NCI-H146 treated with DMSO at 0.1 percent for 48 hours (cell line): ENCODE results near the gene KCNIP4.
"Not testable (repeated sequence)": the region's sequence is repeated elsewhere in the genome, so short reads cannot be mapped to it uniquely, and the experiment has no call there.

Experiments used
- DNase-seq: peaks from one replicate; lab custom pipeline; 2025; ENCODE audit not compliant: unreplicated experiment; lab: John Stamatoyannopoulos, UW

The KCNIP4 gene

GRCh38 chr4:20787940-20788665 lies 1160.5 kb downstream of the KCNIP4 start:
- DNase-seq, result no peak

GRCh38 chr4:20783134-20783533 lies 1165.4 kb downstream of the KCNIP4 start:
- not testable (repeated sequence) for DNase-seq

- DNase-seq, result no peak
Measured at GRCh38 chr4:20778896-20779295, 1169.7 kb downstream of the KCNIP4 start.

- DNase-seq, result peak; percentile 4
Measured at GRCh38 chr4:20773144-20773997, 1175.2 kb downstream of the KCNIP4 start.

- DNase-seq, result no peak
Measured at GRCh38 chr4:20764366-20764992, 1184.1 kb downstream of the KCNIP4 start.

- DNase-seq, result no peak
Measured at GRCh38 chr4:20761826-20762225, 1186.7 kb downstream of the KCNIP4 start.

GRCh38 chr4:20761382-20761781 lies 1187.2 kb downstream of the KCNIP4 start:
- no peak for DNase-seq

GRCh38 chr4:20760053-20760452 lies 1188.5 kb downstream of the KCNIP4 start:
- no peak for DNase-seq

GRCh38 chr4:20754036-20754435 lies 1194.5 kb downstream of the KCNIP4 start:
- DNase-seq, result no peak

- no peak for DNase-seq
Measured at GRCh38 chr4:20752641-20753040, 1195.9 kb downstream of the KCNIP4 start.

- not testable (repeated sequence) for DNase-seq
Measured at GRCh38 chr4:20746000-20746399, 1202.6 kb downstream of the KCNIP4 start.

GRCh38 chr4:20735931-20736330 lies 1212.6 kb downstream of the KCNIP4 start:
- no peak for DNase-seq

- DNase-seq, result no peak
Measured at GRCh38 chr4:20724915-20725314, 1223.7 kb downstream of the KCNIP4 start.

GRCh38 chr4:20723463-20723862 lies 1225.1 kb downstream of the KCNIP4 start:
- DNase-seq, result no peak

- DNase-seq, result no peak
Measured at GRCh38 chr4:20723019-20723418, 1225.6 kb downstream of the KCNIP4 start.

GRCh38 chr4:20711335-20711734 lies 1237.2 kb downstream of the KCNIP4 start:
- no peak for DNase-seq

GRCh38 chr4:20700007-20700761 lies 1248.4 kb downstream of the KCNIP4 start, which contains the start of gene PACRGL:
TSS of gene PACRGL (plus strand) at chr4:20700458. CDS start at chr4:20704482, 4,024 bp downstream.
- peak; percentile 99 for DNase-seq

- no peak for DNase-seq
Measured at GRCh38 chr4:20698820-20699219, 1249.8 kb downstream of the KCNIP4 start.

GRCh38 chr4:20698382-20698781 lies 1250.2 kb downstream of the KCNIP4 start:
- DNase-seq, result no peak

GRCh38 chr4:20696815-20697214 lies 1251.8 kb downstream of the KCNIP4 start:
- DNase-seq, result no peak

GRCh38 chr4:20687864-20688263 lies 1260.7 kb downstream of the KCNIP4 start:
- no peak for DNase-seq
